NT2/D1 (cell line): ENCODE data around the gene RAB19.

Source experiments
- DNase-seq: peaks from one replicate; pipeline ENCODE4 v3.0.0-alpha.2; 2011; ENCODE audit warnings: low read depth, low spot score
- H3K27me3 ChIP-seq: 2 replicates; pipeline ENCODE4 v1.6.0; 2011; ENCODE audit warnings: mild to moderate bottlenecking; ENCODE audit not compliant: insufficient read length, insufficient read depth
- H3K36me3 ChIP-seq: 2 replicates; pipeline ENCODE4 v1.6.1; 2011; ENCODE audit warnings: mild to moderate bottlenecking, low read length, mixed read lengths; ENCODE audit not compliant: insufficient read depth, insufficient read length
- H3K4me1 ChIP-seq: 2 replicates; pipeline ENCODE4 v1.5.1; 2011; ENCODE audit not compliant: insufficient read depth, insufficient read length
- H3K4me3 ChIP-seq: 2 replicates; pipeline ENCODE4 v1.5.1; 2011; ENCODE audit warnings: low read depth; ENCODE audit not compliant: insufficient read length
- H3K9ac ChIP-seq: 2 replicates; pipeline ENCODE4 v1.6.0; 2011; ENCODE audit warnings: low read depth; ENCODE audit not compliant: insufficient read length
- H3K9me3 ChIP-seq: 2 replicates; pipeline ENCODE4 v1.5.1; 2011; ENCODE audit warnings: mild to moderate bottlenecking, low read length; ENCODE audit not compliant: insufficient read depth
- SUZ12 ChIP-seq: IDR thresholded peaks from 2 replicates; pipeline ENCODE4 v1.6.1; 2011; ENCODE audit not compliant: insufficient read length, insufficient read depth; ENCODE audit errors: extremely low read depth
- YY1 ChIP-seq: IDR thresholded peaks from 2 replicates; pipeline ENCODE4 v1.6.1; 2011; ENCODE audit not compliant: insufficient read length, insufficient read depth
- ZNF274 ChIP-seq: IDR thresholded peaks from 2 replicates; pipeline ENCODE4 v1.6.1; 2011; ENCODE audit warnings: mild to moderate bottlenecking, low read depth, low read length

Gene RAB19

DNA sequence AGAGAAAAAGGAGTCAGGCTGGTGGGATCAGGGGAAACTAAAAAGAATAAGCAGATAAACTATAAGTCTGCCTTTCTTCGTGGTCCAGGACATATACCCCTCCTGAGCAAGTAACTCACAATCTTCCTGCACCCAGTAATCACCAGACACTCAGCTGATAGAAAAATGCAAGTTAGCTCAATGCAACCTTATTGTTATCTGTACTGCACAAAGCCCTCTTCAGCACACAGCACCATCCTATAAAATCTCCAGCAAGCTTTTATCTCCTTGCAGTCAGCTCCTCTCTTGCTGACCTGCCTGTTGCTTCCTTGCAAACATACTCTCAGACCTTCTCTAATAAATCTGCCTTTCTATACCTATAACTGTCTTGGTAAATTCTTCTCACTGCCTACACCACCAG is 12.2 kb upstream of the RAB19 start:
- DNase-seq = no peak
- Histone ChIP-seq H3K4me1 (peaks cover 3% of the 10 kb centered on the region), H3K27me3 (no peaks in the 10 kb centered on the region), H3K9me3 (no peaks in the 10 kb centered on the region), H3K4me3 (no peak overlapping the region), H3K9ac (no peak overlapping the region), H3K36me3 (peaks cover 6% of the 10 kb centered on the region)
- TF ChIP-seq YY1 = no peak
- TF ChIP-seq ZNF274 = no peak
- TF ChIP-seq SUZ12 = no peak

- DNase-seq = no peak
- Histone ChIP-seq H3K4me3 (no peak overlapping the region), H3K36me3 (peaks cover 6% of the 10 kb centered on the region), H3K9ac (no peak overlapping the region), H3K4me1 (peaks cover 3% of the 10 kb centered on the region), H3K27me3 (no peaks in the 10 kb centered on the region), H3K9me3 (no peaks in the 10 kb centered on the region)
- TF ChIP-seq YY1 (no peak), SUZ12 (no peak), ZNF274 (no peak)
Measured at GRCh38 chr7:140393756-140394306, 10.0 kb upstream of the RAB19 start.

- no peaks in the 10 kb centered on the region for H3K9me3 ChIP-seq
- H3K4me3 ChIP-seq = peak within 1 kb of the TSS; percentile 78
- TF ChIP-seq SUZ12 = no peak
- TF ChIP-seq ZNF274 = no peak
- TF ChIP-seq YY1 = no peak
- H3K4me1 ChIP-seq = no peaks in the 10 kb centered on the region
- H3K36me3 ChIP-seq = peaks cover 5% of the 10 kb centered on the region
- H3K9ac ChIP-seq = peak within 1 kb of the TSS; percentile 85
- H3K27me3 ChIP-seq = no peaks in the 10 kb centered on the region
- peak; percentile 76 for DNase-seq
Measured at GRCh38 chr7:140397784-140398750, 5.8 kb upstream of the RAB19 start, which contains the start of gene SLC37A3. Gene SLC37A3 (minus strand): TSS chr7:140398530. CDS start chr7:140382526, 16,004 bp downstream.

DNA sequence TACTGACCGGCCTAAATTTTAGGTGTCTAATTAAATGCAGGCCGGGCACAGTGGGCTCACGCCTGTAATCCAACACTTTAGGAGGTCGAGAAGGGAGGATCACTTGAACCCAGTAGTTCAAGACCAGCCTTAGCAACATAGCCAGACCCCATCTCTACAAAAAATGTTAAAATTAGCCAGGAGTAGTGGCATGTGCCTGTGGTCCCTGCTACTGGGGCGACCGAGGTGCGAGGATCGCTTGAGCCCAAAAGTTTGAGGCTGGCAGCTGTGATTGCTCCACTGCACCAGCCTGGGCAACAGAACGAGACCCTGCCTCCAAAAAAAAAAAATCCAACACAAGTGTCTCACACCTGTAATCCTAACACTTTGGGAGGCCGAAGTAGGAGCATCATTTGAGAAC is 5.0 kb upstream of the RAB19 start:
- Histone ChIP-seq H3K9ac (no peak overlapping the region), H3K27me3 (no peaks in the 10 kb centered on the region), H3K36me3 (no peaks in the 10 kb centered on the region), H3K9me3 (no peaks in the 10 kb centered on the region), H3K4me3 (no peak overlapping the region), H3K4me1 (no peaks in the 10 kb centered on the region)
- no peak for DNase-seq
- TF ChIP-seq SUZ12 (no peak), ZNF274 (no peak), YY1 (no peak)

DNA sequence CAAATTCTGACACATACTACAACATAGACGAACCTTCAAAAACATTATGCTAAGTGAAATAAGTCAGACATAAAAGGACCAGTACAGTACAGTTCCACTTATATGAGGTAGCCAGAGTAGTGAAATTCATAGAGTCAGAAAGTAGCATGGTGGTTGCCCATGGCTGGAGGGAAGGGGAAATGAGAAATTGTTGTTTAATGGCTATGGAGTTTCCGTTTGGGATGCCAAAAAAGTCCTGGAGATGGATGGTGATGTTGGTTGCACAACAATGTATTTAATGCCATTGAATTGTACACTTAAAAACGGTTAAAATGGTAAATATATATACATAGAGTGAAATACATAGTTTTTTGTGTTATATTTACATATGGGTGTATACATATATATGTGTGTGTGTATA is 3.5 kb upstream of the RAB19 start:
- Histone ChIP-seq H3K4me1 (peaks cover 2% of the 10 kb centered on the region), H3K9me3 (no peaks in the 10 kb centered on the region), H3K4me3 (no peak overlapping the region), H3K27me3 (no peaks in the 10 kb centered on the region), H3K9ac (no peak overlapping the region), H3K36me3 (no peaks in the 10 kb centered on the region)
- DNase-seq = no peak
- no peak for TF ChIP-seq ZNF274
- TF ChIP-seq SUZ12 = no peak
- TF ChIP-seq YY1 = no peak

DNA sequence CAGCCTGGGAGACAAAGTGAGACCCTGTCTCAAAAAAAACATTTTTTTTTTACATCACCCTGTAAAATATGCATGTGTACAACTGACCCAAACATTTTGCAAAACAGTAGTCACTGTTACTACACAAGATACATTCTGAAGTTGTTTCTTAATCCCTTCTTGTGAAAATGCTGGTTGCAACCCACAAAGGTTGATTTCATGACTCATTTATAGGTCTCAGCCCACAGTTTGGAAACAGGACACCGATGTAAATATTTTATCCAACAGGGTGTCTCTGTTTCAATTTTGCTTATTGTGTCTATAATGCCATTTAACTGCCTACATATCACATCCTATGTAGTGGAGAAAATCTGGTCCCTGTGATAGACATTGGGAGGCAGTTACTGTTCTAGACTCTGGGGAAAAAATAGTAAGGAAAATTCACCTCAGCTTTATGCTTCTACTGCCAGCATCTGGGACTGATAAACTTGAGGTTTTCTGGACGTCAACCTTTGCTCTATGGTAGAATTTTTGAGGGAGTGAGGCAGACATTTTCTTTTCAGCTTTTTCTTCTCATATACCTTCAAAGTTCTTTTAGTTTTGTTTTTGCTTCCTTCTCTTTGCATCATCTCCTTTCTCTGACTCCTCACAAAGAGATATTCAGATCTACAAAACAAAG is 1.6 kb upstream of the RAB19 start:
- H3K36me3 ChIP-seq = no peaks in the 10 kb centered on the region
- H3K4me1 ChIP-seq = peaks cover 2% of the 10 kb centered on the region
- H3K9ac ChIP-seq = no peak overlapping the region
- DNase-seq = no peak
- H3K9me3 ChIP-seq = no peaks in the 10 kb centered on the region
- no peaks in the 10 kb centered on the region for H3K27me3 ChIP-seq
- TF ChIP-seq ZNF274 = no peak
- TF ChIP-seq YY1 = no peak
- TF ChIP-seq SUZ12 = no peak
- H3K4me3 ChIP-seq = no peak overlapping the region
